Right lobe of liver (tissue), 6 donors: ENCODE measurements around the gene HOXB1. TPM values are rescaled to one million over a fixed set of nuclear protein-coding genes. Genes with fewer than 3 reads are reported as not detected.

Experiments used
- ATAC-seq, 4 donors: fragments of 200-7000 bp; cut with Tn5 transposase; one replicate each; pipeline ENCODE4 v1.9.1; 2020; ENCODE audit warnings: mild to moderate bottlenecking in 4 of 4, moderate library complexity in 4 of 4
- DNase-seq, 3 donors: peaks; one replicate each; pipeline ENCODE4 v3.0.0-alpha.2; 2020
- H3K27ac ChIP-seq, 3 donors: fragments of 200-600 bp; one replicate each; pipeline ENCODE4 v1.8.0; 2022
- H3K27me3 ChIP-seq, 2 donors: fragments of 200-600 bp; one replicate each; pipeline ENCODE4 v1.8.0; 2022
- H3K36me3 ChIP-seq, 4 donors: fragments of 200-600 bp; sonication (generic) in 1 of 4; one replicate each; pipeline versions ENCODE4 v1.5.1 to v1.8.0; 2017 to 2022; ENCODE audit warnings: control low read depth in 1 of 4
- H3K4me1 ChIP-seq, 4 donors: fragments of 200-600 bp; sonication (generic) in 1 of 4; one replicate each; pipeline versions ENCODE4 v1.5.1 to v1.8.0; 2017 to 2022; ENCODE audit warnings: control low read depth in 1 of 4
- H3K4me3 ChIP-seq, 3 donors: fragments of 200-600 bp; one replicate each; pipeline ENCODE4 v1.8.0; 2022
- H3K9me3 ChIP-seq, 4 donors: fragments of 200-600 bp; sonication (generic) in 1 of 4; one replicate each; pipeline versions ENCODE4 v1.5.1 to v1.8.0; 2017 to 2022; ENCODE audit warnings: control low read depth in 1 of 4
- CTCF ChIP-seq, 4 donors: fragments of 200-600 bp in 3 of 4; fragments of 450-650 bp in 1 of 4; IDR thresholded peaks; one replicate each; pipeline versions ENCODE4 v1.5.1 to v1.8.0; 2016 to 2022; ENCODE audit warnings: antibody characterized with exemption in 4 of 4, mild to moderate bottlenecking in 2 of 4
- POLR2A ChIP-seq: fragments of 450-650 bp; IDR thresholded peaks from one replicate; pipeline ENCODE4 v1.6.1; 2017; ENCODE audit warnings: antibody characterized with exemption, mild to moderate bottlenecking
- WGBS: methylation state at CpG from one replicate; pipeline ENCODE4 v1.1.6; 2018; ENCODE audit warnings: low coverage, low lambda C conversion rate; ENCODE audit not compliant: insufficient coverage; ENCODE audit errors: missing lambda C conversion rate; 5-methylcytosine and 5-hydroxymethylcytosine counted together
- intact Hi-C, 2 donors: fragments of 100-400 bp; cut with DNase I; formaldehyde crosslinking; loops; one replicate each; pipeline versions ENCODE4 v1.11.2 to v1.14.1; 2022
- total RNA-seq, 6 experiments: library from RNA; depleted of rRNA in 2 of 6; stranded (reverse); fragments of >200 nt in 2 of 6; fragmentation: NEBNext Ultra II Directional in 3 of 6; extraction: Animal tissue kit (Norgen Biotek cat#: 25700) in 3 of 6; gene quantifications; one replicate each; pipeline versions ENCODE4 v1.1.0 to v1.2.4, GENCODE V29; 2016 to 2023
- donor health status: DM: no; HTN: yes; CAD: no.
- donor health status: DM: no; HTN: no; CAD: no.
- donor health status: DM: no; HTN: no; CAD: no.
- donor health status: DM: no; HTN: yes; CAD: no.
- donor health status: DM: no; HTN: yes; CAD: no.

HOXB1 gene
- total RNA-seq, 6 experiments from 2014 or later: not detected

GRCh38 chr17:48551596-48552465 lies 21.0 kb upstream of the HOXB1 start:
- H3K4me3 ChIP-seq: no peak overlapping the region
- TF ChIP-seq CTCF (IDR thresholded peaks at IDR 0.05) (no peak), POLR2A (no peak)
- H3K9me3 ChIP-seq: no peaks in the 10 kb centered on the region
- ATAC-seq: no peak
- H3K27me3 ChIP-seq: no peaks in the 10 kb centered on the region
- no peak overlapping the region for H3K27ac ChIP-seq
- H3K4me1 ChIP-seq: peaks cover 0 to 6% (median 0%) of the 10 kb centered on the region in 4 donors
- intact Hi-C loops: no loop called here
- WGBS: 33% methylated on average over 23 of the region's 47 CpGs
- DNase-seq: no peak
- no peaks in the 10 kb centered on the region for H3K36me3 ChIP-seq

GRCh38 chr17:48551214-48551555 lies 20.4 kb upstream of the HOXB1 start:
- Histone ChIP-seq H3K4me1 (peaks cover 0 to 6% (median 0%) of the 10 kb centered on the region in 4 donors), H3K9me3 (no peaks in the 10 kb centered on the region), H3K27me3 (no peaks in the 10 kb centered on the region), H3K4me3 (no peak overlapping the region), H3K27ac (no peak overlapping the region), H3K36me3 (no peaks in the 10 kb centered on the region)
- no peak for DNase-seq
- ATAC-seq: no peak
- 37% methylated on average over 14 of the region's 19 CpGs for WGBS
- intact Hi-C loops: no loop called here
- TF ChIP-seq POLR2A: no peak
- no peak for TF ChIP-seq CTCF (IDR thresholded peaks at IDR 0.05)

- 20% methylated on average over 6 of the region's 70 CpGs for WGBS
- Histone ChIP-seq H3K27ac (no peak overlapping the region), H3K4me3 (no peak overlapping the region), H3K36me3 (no peaks in the 10 kb centered on the region), H3K9me3 (no peaks in the 10 kb centered on the region), H3K4me1 (peaks cover 0 to 6% (median 0%) of the 10 kb centered on the region in 4 donors), H3K27me3 (no peaks in the 10 kb centered on the region)
- TF ChIP-seq CTCF (IDR thresholded peaks at IDR 0.05): no peak
- no peak for TF ChIP-seq POLR2A
- ATAC-seq (peak in 1 of 4 donors; percentile 10), DNase-seq (no peak)
- intact Hi-C loops: no loop called here
These were observed 19.8 kb upstream of the HOXB1 start for GRCh38 chr17:48550502-48551213.

- Histone ChIP-seq H3K36me3 (no peaks in the 10 kb centered on the region), H3K27me3 (no peaks in the 10 kb centered on the region), H3K9me3 (no peaks in the 10 kb centered on the region), H3K4me3 (no peak overlapping the region), H3K27ac (no peak overlapping the region), H3K4me1 (peaks cover 0 to 6% (median 0%) of the 10 kb centered on the region in 4 donors)
- ATAC-seq (no peak), DNase-seq (no peak)
- TF ChIP-seq CTCF (IDR thresholded peaks at IDR 0.05) (no peak), POLR2A (no peak)
- 25% methylated on average over 14 of the region's 18 CpGs for WGBS
- intact Hi-C loops: no loop called here
These were observed 19.2 kb upstream of the HOXB1 start for GRCh38 chr17:48549914-48550501.
